ENCODE results near the gene ABL2.

The ABL2 gene

GRCh38 chr1:179167418-179167777 is 62.1 kb downstream of the ABL2 start:
- Histone ChIP-seq H3K4me1 (no peaks in the 10 kb centered on the region), H3K27ac (no peak overlapping the region), H2AFZ (no peak overlapping the region), H3K4me3 (ENCODE audit: low read depth, low read length) (no peak overlapping the region), H3K4me2 (ENCODE audit: low read length) (no peak overlapping the region), H3K36me3 (ENCODE audit: control insufficient read depth, insufficient read depth, low read length) (no peaks in the 10 kb centered on the region), H3K27me3 (ENCODE audit: control insufficient read depth, insufficient read depth, low read length) (no peaks in the 10 kb centered on the region), H3K79me2 (no peaks in the 10 kb centered on the region), H3K9ac (no peak overlapping the region), H3K9me3 (ENCODE audit: control insufficient read depth, low read length) (no peaks in the 10 kb centered on the region)
- TF ChIP-seq, protein P1, sequence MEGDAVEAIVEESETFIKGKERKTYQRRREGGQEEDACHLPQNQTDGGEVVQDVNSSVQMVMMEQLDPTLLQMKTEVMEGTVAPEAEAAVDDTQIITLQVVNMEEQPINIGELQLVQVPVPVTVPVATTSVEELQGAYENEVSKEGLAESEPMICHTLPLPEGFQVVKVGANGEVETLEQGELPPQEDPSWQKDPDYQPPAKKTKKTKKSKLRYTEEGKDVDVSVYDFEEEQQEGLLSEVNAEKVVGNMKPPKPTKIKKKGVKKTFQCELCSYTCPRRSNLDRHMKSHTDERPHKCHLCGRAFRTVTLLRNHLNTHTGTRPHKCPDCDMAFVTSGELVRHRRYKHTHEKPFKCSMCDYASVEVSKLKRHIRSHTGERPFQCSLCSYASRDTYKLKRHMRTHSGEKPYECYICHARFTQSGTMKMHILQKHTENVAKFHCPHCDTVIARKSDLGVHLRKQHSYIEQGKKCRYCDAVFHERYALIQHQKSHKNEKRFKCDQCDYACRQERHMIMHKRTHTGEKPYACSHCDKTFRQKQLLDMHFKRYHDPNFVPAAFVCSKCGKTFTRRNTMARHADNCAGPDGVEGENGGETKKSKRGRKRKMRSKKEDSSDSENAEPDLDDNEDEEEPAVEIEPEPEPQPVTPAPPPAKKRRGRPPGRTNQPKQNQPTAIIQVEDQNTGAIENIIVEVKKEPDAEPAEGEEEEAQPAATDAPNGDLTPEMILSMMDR (IDR thresholded peaks at IDR 0.05): no peak

DNA sequence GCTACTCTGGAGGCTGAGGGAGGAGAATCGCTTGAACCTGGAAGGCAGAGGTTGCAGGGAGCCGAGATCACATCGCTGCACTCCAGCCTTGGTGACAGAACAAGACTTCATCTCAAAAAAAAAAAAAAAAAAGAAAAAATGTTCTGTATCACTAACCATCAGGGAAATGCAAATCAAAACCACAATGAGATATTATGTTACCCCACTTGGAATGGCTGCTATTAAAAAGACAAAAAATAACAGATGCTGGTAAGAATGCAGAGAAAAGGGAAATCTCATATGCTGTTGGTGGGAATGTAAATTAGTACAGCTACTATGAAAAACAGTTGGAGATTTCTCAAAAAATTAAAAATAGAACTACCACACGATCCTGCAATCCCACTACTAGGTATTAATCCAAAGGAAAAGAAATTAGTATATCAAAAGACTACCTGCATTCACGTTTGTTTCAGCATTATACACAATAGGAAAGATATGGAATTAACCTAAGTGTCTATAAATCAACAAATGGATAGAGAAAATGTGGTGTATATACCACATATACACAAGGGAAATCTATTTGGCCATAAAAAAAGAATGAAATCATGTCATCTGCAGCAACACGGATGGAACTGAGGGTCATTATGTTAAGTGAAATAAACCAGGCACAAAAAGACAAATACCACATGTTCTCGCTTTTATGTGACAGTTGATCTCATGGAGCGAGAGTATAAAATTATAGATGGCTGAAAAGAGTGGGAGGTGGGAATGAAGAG is 62.6 kb downstream of the ABL2 start:
- Histone ChIP-seq H3K27ac (no peak overlapping the region), H3K9ac (no peak overlapping the region), H3K27me3 (ENCODE audit: control insufficient read depth, insufficient read depth, low read length) (no peaks in the 10 kb centered on the region), H3K79me2 (no peaks in the 10 kb centered on the region), H3K9me3 (ENCODE audit: control insufficient read depth, low read length) (no peaks in the 10 kb centered on the region), H2AFZ (no peak overlapping the region), H3K4me2 (ENCODE audit: low read length) (no peak overlapping the region), H3K36me3 (ENCODE audit: control insufficient read depth, insufficient read depth, low read length) (no peaks in the 10 kb centered on the region), H3K4me1 (no peaks in the 10 kb centered on the region), H3K4me3 (ENCODE audit: low read depth, low read length) (no peak overlapping the region)
- TF ChIP-seq, protein P1 (IDR thresholded peaks at IDR 0.05): no peak

DNA sequence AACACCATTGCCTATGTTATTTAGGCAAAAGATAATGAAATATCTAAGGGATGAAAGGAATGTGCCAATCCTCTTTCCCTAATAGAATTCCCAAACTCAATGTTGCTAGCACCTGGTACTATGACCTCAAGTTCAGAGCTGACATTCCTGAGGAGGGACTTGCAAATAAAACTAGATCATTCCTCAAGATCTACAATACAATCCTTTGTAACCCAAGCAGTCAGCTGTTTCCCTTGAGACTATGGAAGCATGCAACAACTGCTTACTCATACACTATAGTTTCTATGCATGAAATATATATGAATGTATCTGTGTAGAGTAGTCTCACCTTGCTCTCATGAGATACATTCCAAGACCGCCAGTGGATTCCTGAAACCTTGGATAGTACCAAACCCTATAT is 65.0 kb downstream of the ABL2 start:
- H3K4me1 ChIP-seq: no peaks in the 10 kb centered on the region

DNA sequence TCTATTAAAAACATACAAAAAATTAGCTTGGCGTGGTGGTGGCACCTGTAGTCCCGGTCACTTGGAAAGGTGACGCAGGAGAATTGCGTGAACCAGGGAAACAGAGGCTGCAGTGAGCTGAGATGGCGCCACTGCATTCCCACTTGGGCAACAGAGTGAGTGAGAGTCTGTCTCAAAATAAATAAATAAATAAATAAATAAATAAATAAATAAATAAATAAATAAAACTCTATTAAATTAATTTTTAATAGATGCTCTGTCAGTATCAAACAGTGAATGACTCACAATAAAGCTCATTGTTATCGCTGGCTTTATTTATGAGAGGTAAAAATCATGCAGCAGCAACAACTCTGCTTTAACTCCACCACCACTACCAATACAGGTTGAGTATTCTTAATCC is 72.8 kb downstream of the ABL2 start:
- Histone ChIP-seq H3K27me3 (ENCODE audit: control insufficient read depth, insufficient read depth, low read length) (no peaks in the 10 kb centered on the region), H3K36me3 (ENCODE audit: control insufficient read depth, insufficient read depth, low read length) (no peaks in the 10 kb centered on the region), H3K79me2 (no peaks in the 10 kb centered on the region), H3K4me1 (no peaks in the 10 kb centered on the region), H3K9me3 (ENCODE audit: control insufficient read depth, low read length) (no peaks in the 10 kb centered on the region), H3K27ac (no peak overlapping the region), H3K9ac (no peak overlapping the region), H2AFZ (no peak overlapping the region), H3K4me2 (ENCODE audit: low read length) (no peak overlapping the region), H3K4me3 (ENCODE audit: low read depth, low read length) (no peak overlapping the region)
- TF ChIP-seq, protein P1 (IDR thresholded peaks at IDR 0.05): no peak

More for the DNA sequence above, 65.0 kb downstream of the ABL2 start:
- no peak overlapping the region for H2AFZ ChIP-seq
- no peaks in the 10 kb centered on the region for H3K36me3 ChIP-seq (ENCODE audit: control insufficient read depth, insufficient read depth, low read length)
- H3K27ac ChIP-seq: no peak overlapping the region
- no peaks in the 10 kb centered on the region for H3K9me3 ChIP-seq (ENCODE audit: control insufficient read depth, low read length)
- H3K79me2 ChIP-seq: no peaks in the 10 kb centered on the region
- no peak overlapping the region for H3K9ac ChIP-seq
- no peaks in the 10 kb centered on the region for H3K27me3 ChIP-seq (ENCODE audit: control insufficient read depth, insufficient read depth, low read length)
- H3K4me2 ChIP-seq (ENCODE audit: low read length): no peak overlapping the region
- no peak overlapping the region for H3K4me3 ChIP-seq (ENCODE audit: low read depth, low read length)
- TF ChIP-seq, protein P1 (IDR thresholded peaks at IDR 0.05): no peak

GRCh38 chr1:179156026-179156425 is 73.5 kb downstream of the ABL2 start:
- Histone ChIP-seq H3K4me1 (no peaks in the 10 kb centered on the region), H3K9ac (no peak overlapping the region), H3K36me3 (ENCODE audit: control insufficient read depth, insufficient read depth, low read length) (no peaks in the 10 kb centered on the region), H3K27me3 (ENCODE audit: control insufficient read depth, insufficient read depth, low read length) (no peaks in the 10 kb centered on the region), H3K27ac (no peak overlapping the region), H3K4me2 (ENCODE audit: low read length) (no peak overlapping the region), H3K79me2 (no peaks in the 10 kb centered on the region), H3K9me3 (ENCODE audit: control insufficient read depth, low read length) (no peaks in the 10 kb centered on the region), H3K4me3 (ENCODE audit: low read depth, low read length) (no peak overlapping the region), H2AFZ (no peak overlapping the region)
- TF ChIP-seq, protein P1 (IDR thresholded peaks at IDR 0.05): no peak

Measured in parathyroid adenoma (tissue), 2 donors.